Naive B cell (primary cell): Measurements from ENCODE around the gene C5orf24. TPM values are rescaled to one million over a fixed set of nuclear protein-coding genes. Genes with fewer than 3 reads are reported as not detected.
A peak's percentile ranks its signal among the peaks of the same experiment; 100 is the strongest.

Experiments used
- ATAC-seq, 2 donors: fragments of 150-1000 bp; cut with Tn5 transposase; 2 replicates each; pipeline ENCODE4 v1.10.0; 2021; ENCODE audit warnings: low read depth in 2 of 2, mild to moderate bottlenecking in 2 of 2, moderate library complexity in 2 of 2
- DNase-seq: peaks from one replicate; pipeline ENCODE4 v3.0.0; 2022
- H3K27ac Mint-ChIP-seq, 6 donors: one replicate each; pipeline ENCODE4 v1.8.0; 2020 to 2022; ENCODE audit warnings: mild to moderate bottlenecking in 6 of 6, mixed read lengths in 6 of 6, moderate library complexity in 5 of 6, inconsistent platforms in 2 of 6
- H3K27me3 Mint-ChIP-seq, 3 donors: one replicate each; pipeline ENCODE4 v1.8.0; 2021 to 2022; ENCODE audit warnings: mixed read lengths in 3 of 3, mild to moderate bottlenecking in 1 of 3
- H3K36me3 Mint-ChIP-seq, 2 donors: one replicate each; pipeline ENCODE4 v1.8.0; 2020 to 2022; ENCODE audit warnings: mixed read lengths in 2 of 2, inconsistent platforms in 1 of 2, mild to moderate bottlenecking in 1 of 2
- H3K4me1 Mint-ChIP-seq, 3 donors: one replicate each; pipeline ENCODE4 v1.8.0; 2020 to 2022; ENCODE audit warnings: mixed read lengths in 3 of 3, inconsistent platforms in 1 of 3, mild to moderate bottlenecking in 1 of 3, moderate library complexity in 1 of 3
- H3K4me3 Mint-ChIP-seq, 8 donors: one replicate each; pipeline ENCODE4 v1.8.0; 2020 to 2022; ENCODE audit warnings: mild to moderate bottlenecking in 8 of 8, mixed read lengths in 8 of 8, moderate library complexity in 8 of 8, inconsistent platforms in 2 of 8
- H3K9me3 Mint-ChIP-seq, 7 donors: one replicate each; pipeline ENCODE4 v1.8.0; 2020 to 2022; ENCODE audit warnings: mixed read lengths in 7 of 7, mild to moderate bottlenecking in 5 of 7, inconsistent platforms in 2 of 7, moderate library complexity in 1 of 7
- polyA plus RNA-seq, 6 donors: library from polyadenylated mRNA; unstranded; fragments of 300-500 nt; fragmentation: Illumina TruSeq; gene quantifications; one replicate each; pipeline ENCODE4 v1.2.3, GENCODE V29; 2021; ENCODE audit warnings: low read depth in 6 of 6

C5orf24 gene
- 10 to 100 TPM in 5 of 6 donors, 1 to 10 TPM in 1; 5.7 to 15.3 (median 12.0) TPM for polyA plus RNA-seq

DNA sequence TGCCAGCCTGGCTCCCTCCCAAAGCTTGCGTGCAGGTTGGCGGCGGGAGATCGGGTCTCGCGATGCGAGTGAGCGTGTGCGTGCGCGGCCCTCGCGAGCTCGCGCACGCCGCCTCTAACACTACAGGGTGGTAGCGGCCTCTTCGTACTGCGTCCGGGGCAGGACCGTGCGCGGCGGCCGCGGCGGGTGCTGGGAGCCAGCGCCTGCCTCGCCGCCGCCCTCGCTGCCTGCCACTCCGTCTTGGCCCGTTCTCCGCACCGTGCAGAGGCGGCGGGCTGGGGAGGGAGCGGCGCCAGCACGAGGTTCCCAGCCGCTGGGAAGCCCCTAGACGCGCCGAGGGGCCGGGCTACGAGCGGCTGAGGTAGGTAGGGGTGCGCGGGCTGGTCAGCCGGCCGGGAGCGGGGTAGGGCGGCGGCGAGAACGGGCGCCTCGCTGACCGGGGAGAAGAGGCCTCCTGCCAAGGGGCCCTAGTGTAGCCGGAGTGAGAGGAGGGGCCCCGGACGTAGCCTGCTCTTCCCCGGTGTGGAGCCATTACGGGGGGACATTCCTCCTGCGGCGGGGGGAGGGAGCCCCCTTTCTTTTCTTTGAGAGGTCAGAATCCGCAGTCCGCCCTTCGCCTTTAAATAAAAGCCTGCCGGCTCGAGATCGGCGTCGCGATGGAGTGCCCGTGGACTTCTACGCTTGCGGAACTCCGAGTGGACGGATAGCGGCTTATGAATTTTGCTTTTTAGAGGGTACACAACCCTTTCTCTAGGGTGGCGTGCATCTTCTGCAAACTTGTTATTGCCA, at the start of gene C5orf24:
Gene C5orf24 (plus strand): TSS at position 117 of the 789 bp plus-strand sequence. CDS start 8,933 bp downstream, outside the sequence.
- no peaks in the 10 kb centered on the region for H3K36me3 Mint-ChIP-seq
- DNase-seq (peak; percentile 89), ATAC-seq (peak; percentile 87 to 88)
- H3K4me3 Mint-ChIP-seq: peak within 1 kb of the TSS; percentile 88 to 96 (median 93)
- H3K27me3 Mint-ChIP-seq: no peaks in the 10 kb centered on the region
- H3K4me1 Mint-ChIP-seq: peaks cover 21 to 39% (median 33%) of the 10 kb centered on the region in 3 donors
- H3K27ac Mint-ChIP-seq: peak within 1 kb of the TSS; percentile 95 to 98 (median 97)
- no peaks in the 10 kb centered on the region for H3K9me3 Mint-ChIP-seq

- no peaks in the 10 kb centered on the region for H3K4me1 Mint-ChIP-seq
- no peak overlapping the region for H3K27ac Mint-ChIP-seq
- ATAC-seq (no peak), DNase-seq (no peak)
- H3K4me3 Mint-ChIP-seq: no peak overlapping the region
- no peaks in the 10 kb centered on the region for H3K9me3 Mint-ChIP-seq
- H3K27me3 Mint-ChIP-seq: no peaks in the 10 kb centered on the region
- H3K36me3 Mint-ChIP-seq: peaks cover 3 to 35% of the 10 kb centered on the region in 2 donors
Measured at GRCh38 chr5:134798468-134798867, 47.3 kb upstream of the C5orf24 start.

GRCh38 chr5:134803821-134804220, 41.9 kb upstream of the C5orf24 start:
- Mint-ChIP-seq H3K27ac (peak overlapping the region in 1 of 6 donors; percentile 49), H3K9me3 (no peaks in the 10 kb centered on the region), H3K4me1 (no peaks in the 10 kb centered on the region), H3K36me3 (peaks cover 8 to 16% of the 10 kb centered on the region in 2 donors), H3K4me3 (no peak overlapping the region), H3K27me3 (no peaks in the 10 kb centered on the region)
- DNase-seq: no peak
- ATAC-seq: no peak

DNA sequence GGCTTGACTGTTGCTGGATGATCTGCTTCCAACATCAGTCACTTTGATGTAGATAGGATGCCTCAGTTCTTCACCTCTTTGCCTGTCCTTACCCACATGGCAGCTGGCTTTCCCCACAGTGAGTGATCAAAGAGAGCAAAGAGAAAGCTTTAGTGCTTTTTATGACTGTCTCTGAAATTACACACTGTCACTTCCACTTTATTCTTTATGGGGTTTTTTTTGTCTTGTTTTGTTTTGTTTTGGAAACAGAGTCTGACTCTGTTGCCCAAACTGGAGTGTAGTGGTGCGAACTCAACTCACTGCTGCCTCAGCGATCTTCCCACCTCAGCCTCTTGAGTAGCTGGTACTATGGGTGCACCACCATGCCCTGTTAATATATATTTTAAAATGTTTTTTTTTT, 32.4 kb upstream of the C5orf24 start:
- peak overlapping the region; percentile 42 to 97 (median 89) for H3K27ac Mint-ChIP-seq
- peaks cover 8 to 15% (median 9%) of the 10 kb centered on the region in 3 donors for H3K4me1 Mint-ChIP-seq
- no peaks in the 10 kb centered on the region for H3K27me3 Mint-ChIP-seq
- H3K36me3 Mint-ChIP-seq: peaks cover 13 to 20% of the 10 kb centered on the region in 2 donors
- DNase-seq (peak; percentile 44), ATAC-seq (peak; percentile 75 to 76)
- H3K4me3 Mint-ChIP-seq: peak overlapping the region in 5 of 8 donors; percentile 13 to 88 (median 69)
- H3K9me3 Mint-ChIP-seq: no peaks in the 10 kb centered on the region

DNA sequence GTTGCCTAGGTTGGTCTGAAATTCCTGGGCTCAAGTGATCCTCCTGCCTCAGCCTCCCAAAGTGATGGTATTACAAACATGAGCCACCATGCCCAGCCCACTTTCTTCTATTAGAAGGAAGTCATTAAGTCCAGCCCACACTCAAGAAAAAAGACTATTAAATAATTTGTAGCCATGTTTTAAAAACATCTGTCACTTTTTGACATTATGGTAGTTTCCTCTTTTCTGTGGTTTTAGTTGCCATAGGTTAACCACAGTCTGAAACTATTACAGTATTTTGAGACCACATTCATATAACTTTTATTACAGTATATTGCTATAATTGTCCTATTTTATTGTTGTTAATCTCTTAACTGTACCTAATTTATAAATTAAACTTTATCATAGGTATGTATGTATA, 31.9 kb upstream of the C5orf24 start:
- peak overlapping the region in 7 of 8 donors; percentile 13 to 88 (median 69) for H3K4me3 Mint-ChIP-seq
- H3K9me3 Mint-ChIP-seq: no peaks in the 10 kb centered on the region
- no peaks in the 10 kb centered on the region for H3K27me3 Mint-ChIP-seq
- peak overlapping the region; percentile 83 to 97 (median 92) for H3K27ac Mint-ChIP-seq
- peaks cover 17 to 23% of the 10 kb centered on the region in 2 donors for H3K36me3 Mint-ChIP-seq
- no peak for DNase-seq
- H3K4me1 Mint-ChIP-seq: peaks cover 8 to 15% (median 9%) of the 10 kb centered on the region in 3 donors
- peak; percentile 77 to 78 for ATAC-seq

DNA sequence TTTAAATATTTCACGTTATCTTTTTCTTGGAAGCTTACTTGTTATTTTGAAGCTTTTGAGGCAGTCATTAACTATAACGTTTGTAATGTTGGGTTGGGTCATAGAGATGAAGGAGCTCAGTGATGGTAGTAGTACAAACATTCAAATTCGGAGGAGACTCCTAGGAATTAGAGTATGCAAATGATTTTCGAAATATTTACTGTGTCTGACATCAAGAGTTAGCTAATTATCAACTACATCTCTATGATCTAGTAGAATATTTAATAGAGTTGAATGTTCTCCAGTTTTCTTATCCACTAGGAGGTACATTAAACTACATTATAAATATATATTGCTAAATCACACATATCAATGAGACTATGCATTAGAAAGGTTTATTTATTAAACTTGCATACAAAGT, 28.8 kb upstream of the C5orf24 start:
- Mint-ChIP-seq H3K27ac (no peak overlapping the region), H3K4me3 (no peak overlapping the region), H3K4me1 (peaks cover 8 to 15% (median 9%) of the 10 kb centered on the region in 3 donors), H3K36me3 (peaks cover 20 to 24% of the 10 kb centered on the region in 2 donors), H3K27me3 (no peaks in the 10 kb centered on the region), H3K9me3 (no peaks in the 10 kb centered on the region)
- no peak for ATAC-seq
- no peak for DNase-seq

- Mint-ChIP-seq H3K27ac (peak overlapping the region in 1 of 6 donors; percentile 88), H3K4me1 (peaks cover under 1 to 5% (median 1%) of the 10 kb centered on the region in 3 donors), H3K9me3 (no peaks in the 10 kb centered on the region), H3K27me3 (no peaks in the 10 kb centered on the region), H3K4me3 (no peak overlapping the region), H3K36me3 (peaks cover 16 to 20% of the 10 kb centered on the region in 2 donors)
- ATAC-seq: no peak
- no peak for DNase-seq
Measured at GRCh38 chr5:134818776-134819175, 27.0 kb upstream of the C5orf24 start.

- peak overlapping the region in 2 of 6 donors; percentile 62 to 85 for H3K27ac Mint-ChIP-seq
Measured at GRCh38 chr5:134819407-134819963, 26.3 kb upstream of the C5orf24 start.

DNA sequence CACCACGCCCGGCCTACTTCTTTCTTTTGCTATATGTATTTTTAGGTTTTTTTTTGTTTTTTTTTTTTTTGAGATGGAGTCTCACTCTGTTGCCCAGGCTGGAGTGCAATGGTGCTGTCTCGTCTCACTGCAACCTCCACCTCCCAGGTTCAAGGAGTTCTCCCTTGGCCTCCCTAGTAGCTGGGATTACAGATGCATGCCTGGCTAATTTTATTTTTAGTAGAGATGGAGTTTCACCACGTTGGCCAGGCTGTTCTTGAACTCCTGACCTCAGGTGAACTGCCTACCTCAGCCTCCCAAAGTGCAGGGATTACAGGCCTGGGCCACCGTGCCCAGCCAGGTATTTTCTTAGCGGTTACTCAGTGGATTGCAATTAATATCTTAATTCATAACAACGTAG, 23.9 kb upstream of the C5orf24 start:
- H3K9me3 Mint-ChIP-seq: no peaks in the 10 kb centered on the region
- no peak overlapping the region for H3K27ac Mint-ChIP-seq
- H3K27me3 Mint-ChIP-seq: no peaks in the 10 kb centered on the region
- DNase-seq: no peak
- peaks cover 0 to 6% (median 0%) of the 10 kb centered on the region in 3 donors for H3K4me1 Mint-ChIP-seq
- ATAC-seq: no peak
- no peak overlapping the region for H3K4me3 Mint-ChIP-seq
- H3K36me3 Mint-ChIP-seq: peaks cover 10 to 25% of the 10 kb centered on the region in 2 donors

More at GRCh38 chr5:134819407-134819963, 26.3 kb upstream of the C5orf24 start:
- Mint-ChIP-seq H3K4me3 (no peak overlapping the region), H3K27me3 (no peaks in the 10 kb centered on the region), H3K4me1 (peaks cover 0 to 4% (median 0%) of the 10 kb centered on the region in 3 donors), H3K36me3 (peaks cover 16 to 20% of the 10 kb centered on the region in 2 donors), H3K9me3 (no peaks in the 10 kb centered on the region)
- ATAC-seq: no peak
- DNase-seq: no peak

- Mint-ChIP-seq H3K27ac (no peak overlapping the region), H3K4me3 (no peak overlapping the region), H3K9me3 (no peaks in the 10 kb centered on the region), H3K27me3 (no peaks in the 10 kb centered on the region), H3K4me1 (peaks cover 0 to 6% (median 0%) of the 10 kb centered on the region in 3 donors), H3K36me3 (peaks cover 0 to 9% of the 10 kb centered on the region in 2 donors)
- DNase-seq: no peak
- ATAC-seq: no peak
Measured at GRCh38 chr5:134824681-134825080, 21.1 kb upstream of the C5orf24 start.

DNA sequence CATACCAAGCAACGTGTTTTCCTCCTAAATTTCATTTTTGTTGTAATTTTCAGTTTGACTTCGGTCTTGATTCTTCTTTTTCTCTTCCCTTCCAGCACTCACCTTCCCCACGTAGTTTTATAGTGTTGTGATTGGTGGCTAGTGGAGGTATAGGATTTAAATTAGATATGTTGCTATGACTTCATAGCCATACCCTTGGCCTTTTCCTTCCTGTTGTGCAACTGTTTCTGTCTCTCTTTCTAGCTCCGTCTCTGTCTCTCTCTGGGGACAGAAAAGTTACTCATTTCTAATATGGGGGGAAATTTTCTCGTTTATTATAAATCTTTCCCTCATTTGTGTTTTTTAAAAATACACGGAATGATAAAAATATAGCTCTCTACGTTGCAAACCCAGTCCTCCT, 20.6 kb upstream of the C5orf24 start:
- Mint-ChIP-seq H3K36me3 (peaks cover 0 to 9% of the 10 kb centered on the region in 2 donors), H3K27me3 (no peaks in the 10 kb centered on the region), H3K4me3 (no peak overlapping the region), H3K27ac (peak overlapping the region in 3 of 6 donors; percentile 61 to 68 (median 61)), H3K9me3 (no peaks in the 10 kb centered on the region), H3K4me1 (peaks cover 0 to 6% (median 0%) of the 10 kb centered on the region in 3 donors)
- ATAC-seq (no peak), DNase-seq (no peak)

DNA sequence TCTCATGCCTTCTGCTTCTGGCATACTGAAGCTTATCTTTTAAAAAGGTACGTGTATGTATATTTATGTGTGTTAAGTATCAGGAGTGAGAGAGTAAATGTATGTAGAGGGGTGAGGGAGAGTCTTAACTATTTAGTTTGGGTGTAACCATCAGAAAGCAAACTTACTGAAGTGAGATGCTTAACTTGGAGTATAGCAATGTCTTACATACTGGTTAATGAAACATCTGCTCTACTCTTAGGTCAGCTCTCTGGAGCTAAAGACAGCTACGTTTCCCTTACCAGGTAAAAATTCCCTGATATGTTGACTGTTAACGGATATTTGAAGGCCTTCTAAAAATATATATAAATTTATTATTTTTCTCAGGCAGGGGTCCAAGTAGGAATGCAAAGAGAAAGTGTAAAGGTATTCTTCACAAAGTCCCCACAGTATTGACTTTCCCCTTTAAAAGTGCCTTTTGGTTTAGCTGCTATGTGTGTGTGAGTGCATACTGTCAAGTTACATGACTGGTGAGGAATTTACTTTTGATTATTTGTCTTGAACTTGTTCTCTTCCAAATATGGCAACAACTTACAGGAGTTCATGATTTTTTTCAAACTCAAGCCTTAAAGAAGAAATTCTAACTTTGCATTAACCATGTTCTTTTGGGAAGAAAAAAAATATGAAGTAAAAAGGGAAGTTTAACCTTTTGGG, 12.3 kb upstream of the C5orf24 start:
- Mint-ChIP-seq H3K4me3 (no peak overlapping the region), H3K27ac (peak overlapping the region in 1 of 6 donors; percentile 15), H3K4me1 (no peaks in the 10 kb centered on the region), H3K36me3 (peaks cover 0 to 3% of the 10 kb centered on the region in 2 donors), H3K27me3 (no peaks in the 10 kb centered on the region), H3K9me3 (no peaks in the 10 kb centered on the region)
- no peak for DNase-seq
- no peak for ATAC-seq

DNA sequence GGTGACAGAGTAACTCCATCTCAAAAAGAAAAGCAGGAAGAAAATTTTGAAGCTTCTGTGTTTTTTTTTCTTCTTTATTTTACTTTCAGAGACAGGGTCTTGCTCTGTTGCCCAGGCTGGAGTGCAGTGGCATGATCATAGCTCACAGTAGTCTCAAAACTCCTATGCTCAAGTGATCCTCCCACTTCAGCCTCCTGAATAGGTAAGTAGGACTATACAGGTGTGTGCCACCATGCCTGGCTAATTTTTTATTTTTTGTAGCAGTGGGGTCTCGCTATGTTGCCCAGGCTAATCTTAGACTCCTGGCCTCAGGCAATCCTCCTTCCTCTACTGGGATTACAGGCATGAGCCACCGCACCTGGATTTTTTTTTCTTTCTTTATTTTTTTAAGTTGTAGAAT, 10.1 kb upstream of the C5orf24 start:
- Mint-ChIP-seq H3K9me3 (no peaks in the 10 kb centered on the region), H3K27me3 (no peaks in the 10 kb centered on the region), H3K4me3 (no peak overlapping the region), H3K36me3 (peaks cover 0 to 2% of the 10 kb centered on the region in 2 donors), H3K27ac (no peak overlapping the region), H3K4me1 (no peaks in the 10 kb centered on the region)
- no peak for ATAC-seq
- DNase-seq: no peak
